ENCODE results near the gene SIX3.

Gene SIX3

GRCh38 chr2:44955593-44956392 is 14.3 kb downstream of the SIX3 start:
- H3K4me3 ChIP-seq (ENCODE audit: low read length), result peak overlapping the region; percentile 76
- no peaks in the 10 kb centered on the region for H4K20me1 ChIP-seq (ENCODE audit: insufficient read depth, low read length)
- H3K36me3 ChIP-seq (replicated peaks; ENCODE audit: low read depth, low read length), result no peaks in the 10 kb centered on the region
- peak overlapping the region; percentile 35; the same call in 1 of the 2 replicates for H3K9ac ChIP-seq (ENCODE audit: low read length)
- peaks cover 8% of the 10 kb centered on the region for H3K4me1 ChIP-seq (ENCODE audit: low read length)
- H3K27me3 ChIP-seq (ENCODE audit: low read depth, low read length), result peaks cover 4% of the 10 kb centered on the region; the same call in 1 of the 2 replicates
- TF ChIP-seq EZH2phosphoT487 (IDR thresholded peaks at IDR 0.05; ENCODE audit: low read depth) (no peak), CTCF (IDR thresholded peaks at IDR 0.05; ENCODE audit: low read depth, low read length) (peak; percentile 92)
- peak overlapping the region; percentile 84 for H2AFZ ChIP-seq (ENCODE audit: low read depth, low read length)
- no peaks in the 10 kb centered on the region for H3K79me2 ChIP-seq (ENCODE audit: low read length)
- peak overlapping the region; percentile 81 for H3K4me2 ChIP-seq (ENCODE audit: low read length)
- no peak overlapping the region for H3K27ac ChIP-seq (ENCODE audit: low read length)
- no peaks in the 10 kb centered on the region for H3K9me3 ChIP-seq (ENCODE audit: insufficient read depth, low read length)

GRCh38 chr2:44956843-44957242 is 15.3 kb downstream of the SIX3 start:
- H4K20me1 ChIP-seq (ENCODE audit: insufficient read depth, low read length), result no peaks in the 10 kb centered on the region

GRCh38 chr2:44957656-44958327 is 16.3 kb downstream of the SIX3 start:
- Histone ChIP-seq H3K4me2 (ENCODE audit: low read length) (no peak overlapping the region), H3K36me3 (replicated peaks; ENCODE audit: low read depth, low read length) (no peaks in the 10 kb centered on the region), H3K79me2 (ENCODE audit: low read length) (no peaks in the 10 kb centered on the region), H2AFZ (ENCODE audit: low read depth, low read length) (no peak overlapping the region), H3K9me3 (ENCODE audit: insufficient read depth, low read length) (no peaks in the 10 kb centered on the region), H3K4me3 (ENCODE audit: low read length) (no peak overlapping the region), H3K27me3 (ENCODE audit: low read depth, low read length) (peaks cover 4% of the 10 kb centered on the region; the same call in 1 of the 2 replicates), H3K27ac (ENCODE audit: low read length) (no peak overlapping the region), H3K9ac (ENCODE audit: low read length) (no peak overlapping the region), H3K4me1 (ENCODE audit: low read length) (peaks cover 7% of the 10 kb centered on the region), H4K20me1 (ENCODE audit: insufficient read depth, low read length) (no peaks in the 10 kb centered on the region)
- TF ChIP-seq EZH2phosphoT487 (IDR thresholded peaks at IDR 0.05; ENCODE audit: low read depth), result no peak
- no peak for TF ChIP-seq CTCF (IDR thresholded peaks at IDR 0.05; ENCODE audit: low read depth, low read length)

More at GRCh38 chr2:44956843-44957242, 15.3 kb downstream of the SIX3 start:
- Histone ChIP-seq H3K36me3 (replicated peaks; ENCODE audit: low read depth, low read length) (no peaks in the 10 kb centered on the region), H2AFZ (ENCODE audit: low read depth, low read length) (no peak overlapping the region), H3K27me3 (ENCODE audit: low read depth, low read length) (peaks cover 4% of the 10 kb centered on the region; the same call in 1 of the 2 replicates), H3K27ac (ENCODE audit: low read length) (no peak overlapping the region), H3K79me2 (ENCODE audit: low read length) (no peaks in the 10 kb centered on the region), H3K9ac (ENCODE audit: low read length) (no peak overlapping the region), H3K4me1 (ENCODE audit: low read length) (peaks cover 7% of the 10 kb centered on the region), H3K4me3 (ENCODE audit: low read length) (no peak overlapping the region), H3K9me3 (ENCODE audit: insufficient read depth, low read length) (no peaks in the 10 kb centered on the region), H3K4me2 (ENCODE audit: low read length) (no peak overlapping the region)
- TF ChIP-seq CTCF (IDR thresholded peaks at IDR 0.05; ENCODE audit: low read depth, low read length) (no peak), EZH2phosphoT487 (IDR thresholded peaks at IDR 0.05; ENCODE audit: low read depth) (no peak)

GRCh38 chr2:44959855-44960254 is 18.4 kb downstream of the SIX3 start:
- H3K9ac ChIP-seq (ENCODE audit: low read length), result no peak overlapping the region
- H3K79me2 ChIP-seq (ENCODE audit: low read length), result no peaks in the 10 kb centered on the region
- no peaks in the 10 kb centered on the region for H3K9me3 ChIP-seq (ENCODE audit: insufficient read depth, low read length)
- no peak overlapping the region for H3K4me3 ChIP-seq (ENCODE audit: low read length)
- no peak overlapping the region for H3K27ac ChIP-seq (ENCODE audit: low read length)
- H3K4me1 ChIP-seq (ENCODE audit: low read length), result peaks cover 7% of the 10 kb centered on the region
- H3K36me3 ChIP-seq (replicated peaks; ENCODE audit: low read depth, low read length), result no peaks in the 10 kb centered on the region
- H3K27me3 ChIP-seq (ENCODE audit: low read depth, low read length), result peaks cover 4% of the 10 kb centered on the region; the same call in 1 of the 2 replicates
- H4K20me1 ChIP-seq (ENCODE audit: insufficient read depth, low read length), result no peaks in the 10 kb centered on the region
- no peak overlapping the region for H3K4me2 ChIP-seq (ENCODE audit: low read length)
- no peak overlapping the region for H2AFZ ChIP-seq (ENCODE audit: low read depth, low read length)
- TF ChIP-seq CTCF (IDR thresholded peaks at IDR 0.05; ENCODE audit: low read depth, low read length), result no peak
- no peak for TF ChIP-seq EZH2phosphoT487 (IDR thresholded peaks at IDR 0.05; ENCODE audit: low read depth)

All from OCI-LY3 (cell line).